Esophagus muscularis mucosa (tissue), 4 donors: Measurements from ENCODE around the gene CHKA. TPM values are rescaled to one million over a fixed set of nuclear protein-coding genes. Genes with fewer than 3 reads are reported as not detected.

Experiments used
- DNase-seq: peaks from one replicate; pipeline ENCODE4 v3.0.0-alpha.2; 2017; ENCODE audit errors: extremely low spot score
- H3K27ac ChIP-seq, 4 donors: fragments of 200-600 bp; sonication (generic); replicated peaks in 1 of 4; 1 replicate in 3 of 4; 2 replicates in 1 of 4; pipeline ENCODE4 v1.5.1; 2016 to 2019; ENCODE audit warnings: mild to moderate bottlenecking in 1 of 4
- H3K27me3 ChIP-seq, 4 donors: fragments of 200-600 bp; sonication (generic); one replicate each; pipeline versions ENCODE4 v1.5.1 to v1.6.0; 2016 to 2019
- H3K36me3 ChIP-seq, 4 donors: fragments of 200-600 bp; sonication (generic); one replicate each; pipeline ENCODE4 v1.5.1; 2016 to 2019
- H3K4me1 ChIP-seq, 4 donors: fragments of 200-600 bp; sonication (generic); one replicate each; pipeline ENCODE4 v1.5.1; 2016 to 2019
- H3K4me3 ChIP-seq, 4 donors: fragments of 200-600 bp; sonication (generic); 1 replicate in 2 of 4; 2 replicates in 2 of 4; pipeline ENCODE4 v1.5.1; 2016 to 2019; ENCODE audit warnings: mild to moderate bottlenecking in 4 of 4, moderate library complexity in 1 of 4
- H3K9me3 ChIP-seq, 4 donors: fragments of 200-600 bp; sonication (generic); 1 replicate in 3 of 4; 2 replicates in 1 of 4; pipeline ENCODE4 v1.5.1; 2016 to 2019
- EP300 ChIP-seq: sonication (generic); formaldehyde crosslinking; IDR thresholded peaks from one replicate; pipeline ENCODE4 v1.6.1; 2017; ENCODE audit warnings: antibody characterized with exemption
- POLR2A ChIP-seq: fragments of 450-650 bp; IDR thresholded peaks from one replicate; pipeline ENCODE4 v1.6.1; 2017; ENCODE audit warnings: antibody characterized with exemption, moderate library complexity, mild to moderate bottlenecking, low read depth
- POLR2AphosphoS5 ChIP-seq, 2 donors: sonication (generic); formaldehyde crosslinking; IDR thresholded peaks; one replicate each; pipeline ENCODE4 v1.6.1; 2017; ENCODE audit warnings: antibody characterized with exemption in 2 of 2
- WGBS: methylation state at CpG from one replicate; pipeline ENCODE4 v1.1.5; 2018; 5-methylcytosine and 5-hydroxymethylcytosine counted together
- intact Hi-C: fragments of 100-400 bp; cut with DNase I; formaldehyde crosslinking; loops from one replicate; pipeline ENCODE4 v1.15.1; 2023
- total RNA-seq, 4 donors: library from RNA; depleted of rRNA; stranded (reverse); fragments of >200 nt; gene quantifications; one replicate each; pipeline versions ENCODE4 v1.1.0 to v1.2.1, GENCODE V29; 2016
- TF ChIP-seq, protein P1 (sequence below), 3 experiments: fragments of 200-600 bp in 2 of 3; fragments of 450-650 bp in 1 of 3; sonication (generic) in 2 of 3; IDR thresholded peaks; one replicate each; pipeline ENCODE4 v1.5.1; 2017 to 2019; ENCODE audit warnings: antibody characterized with exemption in 3 of 3, mild to moderate bottlenecking in 2 of 3, moderate library complexity in 1 of 3

The CHKA gene
- total RNA-seq, 4 donors from 2014 or later = 13.8 to 20.3 (median 18.3) TPM

GRCh38 chr11:68009391-68010089, 111.6 kb downstream of the CHKA start:
- intact Hi-C loops = no loop called here
- Histone ChIP-seq H3K4me3 (peak overlapping the region; percentile 38 to 55 (median 46)), H3K36me3 (no peaks in the 10 kb centered on the region), H3K27ac (peak overlapping the region; percentile 75 to 80 (median 80)), H3K27me3 (no peaks in the 10 kb centered on the region), H3K9me3 (no peaks in the 10 kb centered on the region), H3K4me1 (peaks cover 20 to 67% (median 53%) of the 10 kb centered on the region in 4 donors)
- DNase-seq = no peak
- 58% methylated on average over 12 of the region's 12 CpGs for WGBS
- TF ChIP-seq POLR2AphosphoS5 (IDR thresholded peaks at IDR 0.05) (no peak), EP300 (no peak), POLR2A (no peak)
- TF ChIP-seq, protein P1, sequence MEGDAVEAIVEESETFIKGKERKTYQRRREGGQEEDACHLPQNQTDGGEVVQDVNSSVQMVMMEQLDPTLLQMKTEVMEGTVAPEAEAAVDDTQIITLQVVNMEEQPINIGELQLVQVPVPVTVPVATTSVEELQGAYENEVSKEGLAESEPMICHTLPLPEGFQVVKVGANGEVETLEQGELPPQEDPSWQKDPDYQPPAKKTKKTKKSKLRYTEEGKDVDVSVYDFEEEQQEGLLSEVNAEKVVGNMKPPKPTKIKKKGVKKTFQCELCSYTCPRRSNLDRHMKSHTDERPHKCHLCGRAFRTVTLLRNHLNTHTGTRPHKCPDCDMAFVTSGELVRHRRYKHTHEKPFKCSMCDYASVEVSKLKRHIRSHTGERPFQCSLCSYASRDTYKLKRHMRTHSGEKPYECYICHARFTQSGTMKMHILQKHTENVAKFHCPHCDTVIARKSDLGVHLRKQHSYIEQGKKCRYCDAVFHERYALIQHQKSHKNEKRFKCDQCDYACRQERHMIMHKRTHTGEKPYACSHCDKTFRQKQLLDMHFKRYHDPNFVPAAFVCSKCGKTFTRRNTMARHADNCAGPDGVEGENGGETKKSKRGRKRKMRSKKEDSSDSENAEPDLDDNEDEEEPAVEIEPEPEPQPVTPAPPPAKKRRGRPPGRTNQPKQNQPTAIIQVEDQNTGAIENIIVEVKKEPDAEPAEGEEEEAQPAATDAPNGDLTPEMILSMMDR (IDR thresholded peaks at IDR 0.05) = no peak

- peak overlapping the region in 3 of 4 donors; percentile 75 to 80 (median 79) for H3K27ac ChIP-seq
- H3K4me3 ChIP-seq = no peak overlapping the region
- WGBS = 70% methylated on average over 17 of the region's 27 CpGs
- H3K27me3 ChIP-seq = no peaks in the 10 kb centered on the region
- no peaks in the 10 kb centered on the region for H3K36me3 ChIP-seq
- no peak for DNase-seq
- TF ChIP-seq, protein P1 (IDR thresholded peaks at IDR 0.05) = no peak
- TF ChIP-seq POLR2AphosphoS5 (IDR thresholded peaks at IDR 0.05) = no peak
- no peak for TF ChIP-seq POLR2A
- TF ChIP-seq EP300 = no peak
- no peaks in the 10 kb centered on the region for H3K9me3 ChIP-seq
- peaks cover 25 to 65% (median 53%) of the 10 kb centered on the region in 4 donors for H3K4me1 ChIP-seq
- intact Hi-C loops = no loop called here
Measured at GRCh38 chr11:68008381-68009337, 112.5 kb downstream of the CHKA start.

DNA sequence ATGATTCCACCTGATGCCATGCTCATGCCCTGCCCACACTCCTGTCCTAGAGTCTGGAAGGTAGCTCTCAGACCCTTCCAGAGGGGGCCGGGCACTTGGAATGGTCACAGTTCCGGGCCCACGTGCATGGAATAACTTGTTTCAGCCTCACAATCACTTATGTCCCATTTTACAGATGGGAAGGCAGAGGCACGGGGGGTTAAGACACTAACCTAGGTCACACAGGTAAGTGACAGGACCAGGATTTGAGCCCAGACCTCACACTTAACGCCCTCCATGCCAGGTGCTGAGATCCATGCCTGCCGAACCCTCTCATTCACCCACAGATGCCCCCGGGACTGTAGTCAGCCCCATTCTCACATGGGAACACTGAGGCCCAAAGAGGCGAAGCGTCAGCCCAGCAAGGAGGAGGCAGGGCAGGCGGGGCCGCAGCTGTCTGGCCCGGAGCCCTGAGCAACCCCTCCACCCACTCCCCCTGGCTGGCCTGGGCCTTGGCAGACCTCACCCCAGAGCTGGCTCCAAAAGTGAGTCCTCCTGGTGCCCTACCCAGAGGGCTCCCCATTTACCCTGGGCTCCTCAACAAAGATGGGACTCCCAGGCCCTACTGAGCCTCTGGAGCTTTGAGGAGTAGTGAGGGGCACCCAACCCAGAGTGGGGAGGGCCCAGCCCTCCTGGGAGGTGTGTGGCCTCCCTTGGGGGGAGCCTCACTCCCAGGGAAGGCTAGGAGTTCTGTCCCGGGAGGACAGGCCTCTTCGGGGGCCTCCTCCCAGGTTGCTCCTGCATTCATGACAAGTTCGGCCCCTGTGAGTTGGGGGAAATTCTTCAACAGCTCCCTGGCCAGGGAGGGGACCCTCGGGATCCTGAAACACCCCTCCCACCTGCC, 113.4 kb downstream of the CHKA start:
- peak overlapping the region in 2 of 4 donors; percentile 11 to 79 for H3K27ac ChIP-seq
- TF ChIP-seq EP300 = no peak
- TF ChIP-seq POLR2AphosphoS5 (IDR thresholded peaks at IDR 0.05) = no peak
- TF ChIP-seq, protein P1 (IDR thresholded peaks at IDR 0.05) = no peak
- no peak for TF ChIP-seq POLR2A
- H3K4me1 ChIP-seq = peaks cover 25 to 64% (median 56%) of the 10 kb centered on the region in 4 donors
- no peaks in the 10 kb centered on the region for H3K27me3 ChIP-seq
- H3K4me3 ChIP-seq = no peak overlapping the region
- intact Hi-C loops = no loop called here
- no peaks in the 10 kb centered on the region for H3K9me3 ChIP-seq
- no peaks in the 10 kb centered on the region for H3K36me3 ChIP-seq
- no peak for DNase-seq
- whole genome bisulfite sequencing = 92% methylated on average over 8 of the region's 16 CpGs

- TF ChIP-seq, protein P1 (IDR thresholded peaks at IDR 0.05) = no peak
- TF ChIP-seq EP300 (no peak), POLR2A (no peak), POLR2AphosphoS5 (IDR thresholded peaks at IDR 0.05) (no peak)
- no peak overlapping the region for H3K27ac ChIP-seq
Measured at GRCh38 chr11:68006606-68007166, 114.5 kb downstream of the CHKA start.

More at GRCh38 chr11:68006606-68007166, 114.5 kb downstream of the CHKA start:
- Histone ChIP-seq H3K4me1 (peaks cover 25 to 56% (median 48%) of the 10 kb centered on the region in 4 donors), H3K4me3 (no peak overlapping the region), H3K36me3 (no peaks in the 10 kb centered on the region), H3K27me3 (no peaks in the 10 kb centered on the region), H3K9me3 (no peaks in the 10 kb centered on the region)
- no peak for DNase-seq
- 98% methylated on average over 6 of the region's 7 CpGs for WGBS
- intact Hi-C loops = no loop called here
